Measurements from ENCODE around the gene MAP7. TPM values are rescaled to one million over a fixed set of nuclear protein-coding genes. Genes with fewer than 3 reads are reported as not detected.
"Not testable (repeated sequence)": the region's sequence is repeated elsewhere in the genome, so short reads cannot be mapped to it uniquely, and the experiment has no call there.

MAP7 gene
- total RNA-seq, 1 donor from 2014 or later = 1.3 TPM

GRCh38 chr6:136592930-136593673 is 42.9 kb upstream of the MAP7 start:
- DNase-seq (ENCODE audit: low read depth, low spot score) = no peak
- H3K27ac Mint-ChIP-seq (ENCODE audit: unreplicated experiment) = no peak overlapping the region
- no peaks in the 10 kb centered on the region for H3K36me3 Mint-ChIP-seq (ENCODE audit: low read depth)
- peaks cover 7% of the 10 kb centered on the region for H3K9me3 Mint-ChIP-seq
- no peak overlapping the region for H3K4me3 Mint-ChIP-seq
- no peaks in the 10 kb centered on the region for H3K4me1 Mint-ChIP-seq
- H3K27me3 Mint-ChIP-seq (ENCODE audit: low read depth) = no peaks in the 10 kb centered on the region
- TF ChIP-seq, protein P1, sequence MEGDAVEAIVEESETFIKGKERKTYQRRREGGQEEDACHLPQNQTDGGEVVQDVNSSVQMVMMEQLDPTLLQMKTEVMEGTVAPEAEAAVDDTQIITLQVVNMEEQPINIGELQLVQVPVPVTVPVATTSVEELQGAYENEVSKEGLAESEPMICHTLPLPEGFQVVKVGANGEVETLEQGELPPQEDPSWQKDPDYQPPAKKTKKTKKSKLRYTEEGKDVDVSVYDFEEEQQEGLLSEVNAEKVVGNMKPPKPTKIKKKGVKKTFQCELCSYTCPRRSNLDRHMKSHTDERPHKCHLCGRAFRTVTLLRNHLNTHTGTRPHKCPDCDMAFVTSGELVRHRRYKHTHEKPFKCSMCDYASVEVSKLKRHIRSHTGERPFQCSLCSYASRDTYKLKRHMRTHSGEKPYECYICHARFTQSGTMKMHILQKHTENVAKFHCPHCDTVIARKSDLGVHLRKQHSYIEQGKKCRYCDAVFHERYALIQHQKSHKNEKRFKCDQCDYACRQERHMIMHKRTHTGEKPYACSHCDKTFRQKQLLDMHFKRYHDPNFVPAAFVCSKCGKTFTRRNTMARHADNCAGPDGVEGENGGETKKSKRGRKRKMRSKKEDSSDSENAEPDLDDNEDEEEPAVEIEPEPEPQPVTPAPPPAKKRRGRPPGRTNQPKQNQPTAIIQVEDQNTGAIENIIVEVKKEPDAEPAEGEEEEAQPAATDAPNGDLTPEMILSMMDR (conservative IDR thresholded peaks at IDR 0.05) = no peak

DNA sequence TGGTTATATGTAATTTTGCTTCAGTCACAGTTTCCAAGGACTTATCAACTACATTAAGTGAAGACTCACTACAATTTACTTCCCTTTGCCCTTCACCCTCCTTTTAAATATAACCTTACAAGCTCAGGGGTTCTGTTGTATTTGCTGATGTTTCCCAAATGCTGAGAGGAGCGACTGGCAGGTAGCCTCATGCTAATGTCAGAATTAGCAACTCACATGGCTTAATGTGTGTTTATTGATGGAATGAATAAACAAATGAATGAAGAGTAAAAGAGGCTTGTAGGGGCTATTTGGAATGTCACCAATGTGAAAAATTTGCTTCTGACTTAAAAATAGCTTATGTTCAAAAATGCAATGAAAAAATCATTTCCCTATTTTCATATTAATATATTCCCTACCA is 41.4 kb upstream of the MAP7 start:
- no peak for DNase-seq (ENCODE audit: low read depth, low spot score)
- Mint-ChIP-seq H3K4me3 (no peak overlapping the region), H3K27ac (ENCODE audit: unreplicated experiment) (no peak overlapping the region), H3K27me3 (ENCODE audit: low read depth) (no peaks in the 10 kb centered on the region), H3K4me1 (no peaks in the 10 kb centered on the region), H3K36me3 (ENCODE audit: low read depth) (no peaks in the 10 kb centered on the region), H3K9me3 (peaks cover 7% of the 10 kb centered on the region)
- TF ChIP-seq, protein P1 (conservative IDR thresholded peaks at IDR 0.05) = no peak

DNA sequence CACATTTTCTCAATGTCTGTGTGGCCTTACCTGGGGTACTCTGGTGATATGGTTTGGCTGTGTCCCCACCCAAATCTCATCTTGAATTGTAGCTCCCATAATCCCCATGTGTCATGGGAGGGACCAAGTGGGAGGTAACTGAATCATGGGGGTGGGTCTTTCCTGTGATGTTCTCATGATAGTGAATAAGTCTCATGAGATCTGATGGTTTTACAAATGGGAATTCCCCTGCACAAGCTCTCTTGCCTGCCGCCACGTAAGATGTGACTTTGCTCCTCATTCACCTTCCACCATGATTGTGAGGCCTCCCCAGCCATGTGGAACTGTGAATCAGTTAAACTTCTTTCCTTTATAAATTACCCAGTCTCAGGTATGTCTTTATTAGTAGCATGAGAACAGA is 40.6 kb upstream of the MAP7 start:
- not testable (repeated sequence) for H3K27ac Mint-ChIP-seq (ENCODE audit: unreplicated experiment); H3K36me3 Mint-ChIP-seq (ENCODE audit: low read depth); H3K4me3 Mint-ChIP-seq; H3K9me3 Mint-ChIP-seq; H3K27me3 Mint-ChIP-seq (ENCODE audit: low read depth); DNase-seq (ENCODE audit: low read depth, low spot score); H3K4me1 Mint-ChIP-seq

- no peak overlapping the region for H3K27ac Mint-ChIP-seq (ENCODE audit: unreplicated experiment)
- H3K4me1 Mint-ChIP-seq = no peaks in the 10 kb centered on the region
- no peaks in the 10 kb centered on the region for H3K36me3 Mint-ChIP-seq (ENCODE audit: low read depth)
- no peaks in the 10 kb centered on the region for H3K27me3 Mint-ChIP-seq (ENCODE audit: low read depth)
- peaks cover 7% of the 10 kb centered on the region for H3K9me3 Mint-ChIP-seq
- no peak overlapping the region for H3K4me3 Mint-ChIP-seq
- TF ChIP-seq, protein P1 (conservative IDR thresholded peaks at IDR 0.05) = no peak
- no peak for DNase-seq (ENCODE audit: low read depth, low spot score)
Observed at GRCh38 chr6:136587527-136587926, 37.3 kb upstream of the MAP7 start.

GRCh38 chr6:136586295-136586694 is 36.1 kb upstream of the MAP7 start:
- Mint-ChIP-seq H3K27ac (ENCODE audit: unreplicated experiment) (no peak overlapping the region), H3K4me3 (no peak overlapping the region), H3K4me1 (no peaks in the 10 kb centered on the region), H3K36me3 (ENCODE audit: low read depth) (no peaks in the 10 kb centered on the region), H3K9me3 (peaks cover 7% of the 10 kb centered on the region), H3K27me3 (ENCODE audit: low read depth) (no peaks in the 10 kb centered on the region)
- TF ChIP-seq, protein P1 (conservative IDR thresholded peaks at IDR 0.05) = no peak
- no peak for DNase-seq (ENCODE audit: low read depth, low spot score)

GRCh38 chr6:136585523-136585922 is 35.3 kb upstream of the MAP7 start:
- not testable (repeated sequence) for H3K9me3 Mint-ChIP-seq; H3K4me1 Mint-ChIP-seq; DNase-seq (ENCODE audit: low read depth, low spot score); H3K27me3 Mint-ChIP-seq (ENCODE audit: low read depth); H3K4me3 Mint-ChIP-seq; H3K27ac Mint-ChIP-seq (ENCODE audit: unreplicated experiment); H3K36me3 Mint-ChIP-seq (ENCODE audit: low read depth)

DNA sequence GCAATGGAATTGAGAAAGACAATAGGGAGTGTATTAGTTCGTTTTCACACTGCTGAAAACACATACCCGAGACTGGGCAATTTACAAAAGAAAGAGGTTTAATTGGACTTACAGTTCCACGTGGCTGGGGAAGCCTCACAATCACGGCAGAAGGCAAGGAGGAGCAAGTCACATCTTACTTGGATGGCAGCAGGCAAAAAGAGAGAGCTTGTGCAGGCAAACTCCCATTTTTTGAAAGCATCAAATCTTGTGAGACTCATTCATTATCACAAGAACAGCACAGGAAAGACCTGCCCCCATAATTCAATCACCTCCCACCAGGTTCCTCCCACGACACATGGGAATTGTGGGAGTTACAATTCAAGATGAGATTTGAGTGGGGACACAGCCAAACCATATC is 34.1 kb upstream of the MAP7 start:
- not testable (repeated sequence) for H3K27me3 Mint-ChIP-seq (ENCODE audit: low read depth); H3K27ac Mint-ChIP-seq (ENCODE audit: unreplicated experiment); H3K4me3 Mint-ChIP-seq; DNase-seq (ENCODE audit: low read depth, low spot score); H3K36me3 Mint-ChIP-seq (ENCODE audit: low read depth); H3K9me3 Mint-ChIP-seq; H3K4me1 Mint-ChIP-seq
